Dendritic cell treated with granulocyte-macrophage colony-stimulating factor and Interleukin-4, amounts not matched to agents 40 ng/mL and 50 ng/mL, for 4 days (primary cell): ENCODE data around the gene VPS8.
"Not testable (repeated sequence)": the region's sequence is repeated elsewhere in the genome, so short reads cannot be mapped to it uniquely, and the experiment has no call there.

Experiments used
- H3K27ac Mint-ChIP-seq: one replicate; pipeline ENCODE4 v1.8.0; 2022; ENCODE audit warnings: mild to moderate bottlenecking, mixed read lengths
- H3K27me3 Mint-ChIP-seq: one replicate; pipeline ENCODE4 v1.8.0; 2022; ENCODE audit warnings: mild to moderate bottlenecking, mixed read lengths
- H3K36me3 Mint-ChIP-seq: one replicate; pipeline ENCODE4 v1.8.0; 2022; ENCODE audit warnings: low read depth, mixed read lengths
- H3K4me1 Mint-ChIP-seq: one replicate; pipeline ENCODE4 v1.8.0; 2022; ENCODE audit warnings: low read depth, mixed read lengths
- H3K4me3 Mint-ChIP-seq: one replicate; pipeline ENCODE4 v1.8.0; 2022; ENCODE audit warnings: mild to moderate bottlenecking, moderate library complexity, mixed read lengths
- H3K9me3 Mint-ChIP-seq: one replicate; pipeline ENCODE4 v1.8.0; 2022; ENCODE audit warnings: mixed read lengths
- intact Hi-C: fragments of 100-400 bp; cut with micrococcal nuclease; formaldehyde crosslinking; loops from one replicate; pipeline ENCODE4 v1.15.0; 2022

The VPS8 gene

DNA sequence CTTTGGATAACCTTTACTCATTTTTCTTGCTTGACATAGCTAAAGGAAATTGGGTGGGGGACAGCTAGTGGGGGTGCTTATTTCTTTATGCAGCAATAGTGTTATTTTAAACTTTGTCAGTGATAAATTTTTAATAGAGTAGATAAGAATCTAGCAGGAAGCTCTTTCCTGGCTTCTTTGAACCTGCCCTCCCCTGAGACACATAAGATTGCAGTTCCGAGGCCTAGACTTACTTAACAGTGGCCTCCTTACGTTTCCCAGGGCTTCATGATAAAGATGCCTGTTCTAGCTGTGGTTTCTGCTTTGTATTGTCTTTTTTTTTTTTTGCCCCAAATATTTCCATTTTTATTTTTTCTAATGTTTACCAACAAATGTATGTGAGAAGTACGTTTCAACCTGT, 170.1 kb downstream of the VPS8 start:
- no peak overlapping the region for H3K27ac Mint-ChIP-seq
- H3K36me3 Mint-ChIP-seq: peaks cover 73% of the 10 kb centered on the region
- H3K4me3 Mint-ChIP-seq: no peak overlapping the region
- no peaks in the 10 kb centered on the region for H3K27me3 Mint-ChIP-seq
- H3K4me1 Mint-ChIP-seq: peaks cover 17% of the 10 kb centered on the region
- no peaks in the 10 kb centered on the region for H3K9me3 Mint-ChIP-seq
- intact Hi-C loops: no loop called here

DNA sequence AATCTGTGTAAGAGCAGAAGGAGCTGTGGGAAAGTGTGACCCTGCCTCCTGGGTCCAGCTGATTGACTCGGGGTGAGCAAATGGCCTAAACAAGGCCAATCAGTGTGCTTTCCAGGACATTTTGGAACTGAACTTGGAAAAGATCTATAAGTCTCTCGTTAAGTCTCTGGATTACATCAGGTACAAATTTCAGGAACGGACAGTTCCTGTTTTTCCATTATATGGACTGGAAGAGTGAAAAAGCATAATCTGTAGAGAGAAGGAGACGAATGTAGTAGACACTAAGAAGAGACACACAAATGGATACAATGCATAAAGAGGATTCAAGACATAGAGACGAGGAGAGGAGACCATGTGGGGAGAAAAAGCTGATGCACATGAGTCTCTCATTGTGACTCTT, 173.6 kb downstream of the VPS8 start:
- Mint-ChIP-seq H3K36me3 (peaks cover 73% of the 10 kb centered on the region), H3K27ac (no peak overlapping the region)

DNA sequence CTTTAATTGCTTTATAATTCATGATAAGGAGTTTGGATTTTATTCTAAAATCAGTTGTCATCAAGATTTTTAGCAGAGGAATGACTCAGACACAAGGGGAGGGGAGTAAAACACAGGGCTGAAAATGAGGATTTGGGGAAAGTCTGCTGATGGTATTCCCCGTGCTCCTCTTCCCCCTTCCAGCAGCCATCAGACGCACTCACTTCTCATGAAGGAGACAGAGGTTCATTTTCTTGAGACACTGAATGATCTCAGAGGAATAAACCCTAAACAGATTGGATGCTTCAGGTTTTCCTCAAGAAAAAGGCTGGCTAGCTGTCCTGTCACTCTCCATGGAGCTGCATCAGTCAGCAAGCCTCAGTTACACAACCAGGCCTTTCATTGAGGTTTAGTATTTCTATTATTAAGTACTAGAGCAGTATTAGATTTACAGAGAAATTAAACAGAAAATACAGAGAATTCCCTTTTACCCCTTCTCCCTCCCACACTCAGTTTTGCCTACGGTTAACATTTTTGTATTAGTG, 174.5 kb downstream of the VPS8 start:
- H3K36me3 Mint-ChIP-seq: peaks cover 67% of the 10 kb centered on the region
- no peaks in the 10 kb centered on the region for H3K27me3 Mint-ChIP-seq
- H3K9me3 Mint-ChIP-seq: no peaks in the 10 kb centered on the region
- no peak overlapping the region for H3K27ac Mint-ChIP-seq
- no peak overlapping the region for H3K4me3 Mint-ChIP-seq
- intact Hi-C loops: no loop called here
- H3K4me1 Mint-ChIP-seq: peaks cover 17% of the 10 kb centered on the region

More for the DNA sequence above, 173.6 kb downstream of the VPS8 start:
- intact Hi-C loops: no loop called here
- Mint-ChIP-seq H3K4me1 (peaks cover 17% of the 10 kb centered on the region), H3K9me3 (no peaks in the 10 kb centered on the region), H3K4me3 (no peak overlapping the region), H3K27me3 (no peaks in the 10 kb centered on the region)

GRCh38 chr3:184993394-184993793, 181.4 kb downstream of the VPS8 start:
- Mint-ChIP-seq H3K27me3 (no peaks in the 10 kb centered on the region), H3K4me3 (no peak overlapping the region), H3K27ac (no peak overlapping the region), H3K9me3 (no peaks in the 10 kb centered on the region), H3K36me3 (peaks cover 34% of the 10 kb centered on the region), H3K4me1 (no peaks in the 10 kb centered on the region)
- intact Hi-C loops: no loop called here

DNA sequence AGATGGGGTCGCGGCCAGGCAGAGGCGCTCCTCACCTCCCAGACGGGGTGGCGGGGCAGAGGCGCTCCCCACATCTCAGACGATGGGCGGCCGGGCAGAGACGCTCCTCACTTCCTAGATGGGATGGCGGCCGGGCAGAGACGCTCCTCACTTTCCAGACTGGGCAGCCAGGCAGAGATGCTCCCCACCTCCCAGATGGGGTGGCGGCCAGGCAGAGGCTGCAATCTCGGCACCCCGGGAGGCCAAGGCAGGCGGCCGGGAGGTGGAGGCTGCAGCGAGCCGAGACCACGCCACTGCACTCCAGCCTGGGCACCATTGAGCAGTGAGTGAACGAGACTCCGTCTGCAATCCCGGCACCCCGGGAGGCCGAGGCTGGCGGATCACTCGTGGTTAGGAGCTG, 191.9 kb downstream of the VPS8 start:
- H3K27me3 Mint-ChIP-seq, H3K4me3 Mint-ChIP-seq, intact Hi-C loops, H3K4me1 Mint-ChIP-seq, H3K27ac Mint-ChIP-seq: not testable (repeated sequence)
- Mint-ChIP-seq H3K36me3 (peaks cover 48% of the 10 kb centered on the region), H3K9me3 (peaks cover 36% of the 10 kb centered on the region)

- Mint-ChIP-seq H3K27me3 (no peaks in the 10 kb centered on the region), H3K27ac (no peak overlapping the region), H3K9me3 (peaks cover 40% of the 10 kb centered on the region), H3K4me1 (peaks cover 9% of the 10 kb centered on the region), H3K4me3 (no peak overlapping the region), H3K36me3 (peaks cover 85% of the 10 kb centered on the region)
- intact Hi-C loops: no loop called here
These were observed 197.7 kb downstream of the VPS8 start for GRCh38 chr3:185009650-185010049.

DNA sequence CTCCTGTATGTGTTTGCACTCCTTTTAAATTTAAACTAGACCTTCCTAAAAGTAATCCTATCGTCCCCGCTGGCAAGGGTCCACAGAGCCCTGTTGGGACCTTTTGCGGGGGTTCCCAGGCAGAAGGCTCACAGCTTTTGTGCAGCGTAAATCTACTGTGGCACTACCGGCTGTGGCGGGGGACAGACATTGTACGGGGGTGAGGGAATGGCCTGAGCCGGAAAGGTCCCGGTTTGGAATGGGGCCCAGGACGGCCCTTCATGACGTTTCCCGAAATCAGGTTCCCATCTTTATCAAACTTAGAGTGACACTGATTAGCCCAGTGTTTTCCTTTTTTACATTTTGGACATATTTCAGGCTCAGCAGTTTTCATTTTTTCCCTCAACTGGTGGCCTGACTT, 205.6 kb downstream of the VPS8 start:
- H3K27ac Mint-ChIP-seq, H3K4me1 Mint-ChIP-seq, H3K27me3 Mint-ChIP-seq, intact Hi-C loops, H3K4me3 Mint-ChIP-seq: not testable (repeated sequence)
- H3K9me3 Mint-ChIP-seq: peaks cover 22% of the 10 kb centered on the region
- H3K36me3 Mint-ChIP-seq: peaks cover 71% of the 10 kb centered on the region

GRCh38 chr3:185017996-185018395, 206.0 kb downstream of the VPS8 start:
- H3K27me3 Mint-ChIP-seq, H3K4me1 Mint-ChIP-seq, H3K4me3 Mint-ChIP-seq, H3K27ac Mint-ChIP-seq, intact Hi-C loops: not testable (repeated sequence)
- Mint-ChIP-seq H3K9me3 (peaks cover 22% of the 10 kb centered on the region), H3K36me3 (peaks cover 69% of the 10 kb centered on the region)

- Mint-ChIP-seq H3K27me3 (no peaks in the 10 kb centered on the region), H3K9me3 (peaks cover 22% of the 10 kb centered on the region), H3K27ac (no peak overlapping the region), H3K4me1 (no peaks in the 10 kb centered on the region), H3K4me3 (no peak overlapping the region), H3K36me3 (peaks cover 73% of the 10 kb centered on the region)
- intact Hi-C loops: no loop called here
These were observed 209.3 kb downstream of the VPS8 start for GRCh38 chr3:185021256-185021655.

GRCh38 chr3:185024406-185024805, 212.4 kb downstream of the VPS8 start:
- Mint-ChIP-seq H3K9me3 (peaks cover 1% of the 10 kb centered on the region), H3K27ac (no peak overlapping the region), H3K36me3 (peaks cover 70% of the 10 kb centered on the region), H3K4me1 (no peaks in the 10 kb centered on the region), H3K4me3 (no peak overlapping the region), H3K27me3 (no peaks in the 10 kb centered on the region)
- intact Hi-C loops: no loop called here

DNA sequence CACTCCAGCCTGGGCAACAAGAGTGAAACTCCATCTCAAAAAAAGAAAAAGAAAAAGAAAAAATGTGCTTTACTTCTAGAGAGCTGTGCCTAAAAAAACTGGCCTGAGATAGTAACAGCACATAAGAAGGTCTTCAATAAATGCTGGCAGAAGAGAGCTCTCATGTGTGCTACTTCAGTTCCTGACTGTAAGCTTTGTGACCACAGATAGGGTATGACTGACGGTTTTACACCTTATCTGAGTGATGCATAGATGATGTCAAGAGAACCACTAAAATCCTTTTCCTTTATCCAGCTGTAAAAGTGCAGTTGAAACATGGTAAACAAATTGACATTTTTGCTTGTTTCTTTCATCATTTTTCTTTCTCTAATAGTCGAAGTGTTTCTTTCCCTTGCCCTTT, 213.0 kb downstream of the VPS8 start:
- Mint-ChIP-seq H3K9me3 (no peaks in the 10 kb centered on the region), H3K27ac (no peak overlapping the region), H3K27me3 (no peaks in the 10 kb centered on the region), H3K36me3 (peaks cover 72% of the 10 kb centered on the region), H3K4me1 (no peaks in the 10 kb centered on the region), H3K4me3 (no peak overlapping the region)
- intact Hi-C loops: no loop called here

DNA sequence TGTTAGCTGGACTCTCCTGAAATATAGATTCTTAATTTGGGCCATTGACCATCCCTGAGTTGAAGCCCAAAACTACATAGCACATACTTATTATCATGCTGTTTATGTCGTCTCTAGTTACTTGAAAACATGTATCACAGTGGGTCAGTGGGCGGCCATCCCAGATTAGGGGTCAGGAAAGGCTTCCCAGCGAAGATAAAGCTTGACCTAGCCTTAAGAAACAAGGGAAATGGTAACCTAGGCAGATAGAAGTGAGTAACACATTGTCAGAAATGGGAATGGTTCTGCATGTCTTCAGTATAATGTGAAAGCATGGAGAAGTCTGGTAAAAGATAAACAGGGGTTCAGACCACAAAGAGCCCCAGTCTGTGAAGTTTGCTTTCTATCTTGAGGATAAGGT, 216.2 kb downstream of the VPS8 start:
- H3K4me3 Mint-ChIP-seq: no peak overlapping the region
- peaks cover 89% of the 10 kb centered on the region for H3K36me3 Mint-ChIP-seq
- H3K4me1 Mint-ChIP-seq: no peaks in the 10 kb centered on the region
- H3K27me3 Mint-ChIP-seq: no peaks in the 10 kb centered on the region
- no peak overlapping the region for H3K27ac Mint-ChIP-seq
- no peaks in the 10 kb centered on the region for H3K9me3 Mint-ChIP-seq
- intact Hi-C loops: no loop called here

GRCh38 chr3:185029086-185029485, 217.1 kb downstream of the VPS8 start:
- no peaks in the 10 kb centered on the region for H3K27me3 Mint-ChIP-seq
- peaks cover 88% of the 10 kb centered on the region for H3K36me3 Mint-ChIP-seq
- intact Hi-C loops: no loop called here
- no peaks in the 10 kb centered on the region for H3K4me1 Mint-ChIP-seq
- H3K27ac Mint-ChIP-seq: no peak overlapping the region
- no peak overlapping the region for H3K4me3 Mint-ChIP-seq
- peaks cover 2% of the 10 kb centered on the region for H3K9me3 Mint-ChIP-seq

DNA sequence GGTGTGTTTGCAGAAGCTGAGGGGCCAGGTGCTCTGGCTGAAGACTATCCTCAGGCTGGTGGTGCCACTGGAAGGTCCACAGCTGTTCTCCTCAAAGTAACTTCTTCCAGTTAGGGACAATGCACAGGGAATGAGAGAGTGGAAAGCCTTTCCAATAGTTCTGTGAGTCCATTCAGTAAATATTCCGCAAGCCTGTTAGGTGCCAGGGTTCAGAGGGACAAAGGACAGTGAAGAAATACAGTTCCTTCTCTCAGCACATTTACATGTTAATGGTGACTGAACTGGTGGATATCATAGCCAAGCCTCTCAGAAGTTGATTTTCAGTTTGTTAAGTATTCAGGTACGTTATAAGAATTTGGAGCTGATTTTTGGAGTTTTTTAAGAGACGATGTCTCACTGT, 218.4 kb downstream of the VPS8 start:
- H3K4me3 Mint-ChIP-seq: no peak overlapping the region
- H3K27me3 Mint-ChIP-seq: no peaks in the 10 kb centered on the region
- peaks cover 13% of the 10 kb centered on the region for H3K9me3 Mint-ChIP-seq
- intact Hi-C loops: no loop called here
- H3K36me3 Mint-ChIP-seq: peaks cover 88% of the 10 kb centered on the region
- H3K27ac Mint-ChIP-seq: no peak overlapping the region
- H3K4me1 Mint-ChIP-seq: no peaks in the 10 kb centered on the region

DNA sequence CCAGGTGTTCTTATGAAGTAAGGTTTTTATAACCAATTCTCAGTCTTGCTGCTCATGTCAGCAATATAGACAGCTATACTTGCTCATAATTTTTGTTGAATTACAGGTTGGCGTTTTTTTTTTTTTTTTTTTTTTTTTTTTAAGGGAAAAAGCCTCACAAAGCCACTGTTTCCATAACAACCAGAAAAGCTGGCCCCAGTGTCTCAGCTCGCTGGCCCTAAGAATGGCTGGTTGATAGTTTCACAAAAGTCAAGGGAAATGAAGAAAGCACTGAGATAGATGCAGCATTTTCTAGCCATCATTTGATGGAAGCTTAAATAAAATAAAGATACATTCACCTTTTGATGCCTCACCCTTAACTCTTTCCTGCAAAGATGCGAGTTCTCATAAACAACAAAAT, 219.0 kb downstream of the VPS8 start:
- intact Hi-C loops: no loop called here
- Mint-ChIP-seq H3K27me3 (no peaks in the 10 kb centered on the region), H3K4me3 (no peak overlapping the region), H3K36me3 (peaks cover 85% of the 10 kb centered on the region), H3K9me3 (peaks cover 13% of the 10 kb centered on the region), H3K27ac (no peak overlapping the region), H3K4me1 (no peaks in the 10 kb centered on the region)
